GM12878 (cell line): Measurements from ENCODE around the gene DAD1. TPM values are rescaled to one million over a fixed set of nuclear protein-coding genes. Genes with fewer than 3 reads are reported as not detected.

Experiments used
- CHD2 ChIP-seq: IDR thresholded peaks from 2 replicates; pipeline ENCODE4 v1.6.1; 2011; ENCODE audit warnings: low read depth, low read length, improper control_type of control experiment, borderline replicate concordance
- E2F4 ChIP-seq: IDR thresholded peaks from 2 replicates; pipeline ENCODE4 v1.6.1; 2012; ENCODE audit warnings: low read depth, low read length, improper control_type of control experiment
- EGR1 ChIP-seq, 2 experiments: IDR thresholded peaks; 1 replicate in 1 of 2; 2 replicates in 1 of 2; pipeline ENCODE4 v1.6.1; 2011 to 2012; ENCODE audit warnings: low read depth in 2 of 2, low read length in 2 of 2, borderline replicate concordance in 1 of 2, mild to moderate bottlenecking in 1 of 2, moderate library complexity in 1 of 2
- EZH2 ChIP-seq: IDR thresholded peaks from 2 replicates; pipeline ENCODE4 v1.6.1; 2012; ENCODE audit warnings: low read depth, mild to moderate bottlenecking, control low read depth, inconsistent platforms, low read length, borderline replicate concordance; ENCODE audit not compliant: control insufficient read depth
- GABPA ChIP-seq: IDR thresholded peaks from 2 replicates; pipeline ENCODE4 v1.6.1; 2014; ENCODE audit warnings: antibody characterized with exemption, low read depth, mild to moderate bottlenecking, inconsistent platforms
- NBN ChIP-seq: fragments of 450-650 bp; IDR thresholded peaks from 2 replicates; pipeline ENCODE4 v1.6.1; 2016
- PAX8 ChIP-seq: fragments of 450-650 bp; IDR thresholded peaks from 2 replicates; pipeline ENCODE4 v1.6.1; 2017; ENCODE audit warnings: mild to moderate bottlenecking, moderate library complexity
- SUZ12 ChIP-seq: fragments of 200-600 bp; sonication (generic); IDR thresholded peaks from one replicate; pipeline ENCODE4 v1.6.1; 2018; ENCODE audit warnings: antibody characterized with exemption, mild to moderate bottlenecking; ENCODE audit not compliant: unreplicated experiment
- polyA plus RNA-seq, 11 experiments: library from polyadenylated mRNA; depleted of rRNA in 4 of 11; unstranded in 6 of 11; stranded (reverse) in 5 of 11; fragments of >200 nt; fragmentation: Nextera tagmentation in 4 of 11; fragmentation: Illumina TruSeq in 1 of 11; extraction: Ambion mirVana in 4 of 11; extraction: Trizol in 1 of 11; gene quantifications; 1 replicate in 1 of 11; 2 replicates in 10 of 11; pipeline versions ENCODE4 v1.2.1 to v1.2.3, GENCODE V29; 2011 to 2016; ENCODE audit warnings: inconsistent platforms in 2 of 11, missing spikeins in 2 of 11, low read depth in 1 of 11
- total RNA-seq, 4 experiments: library from RNA; depleted of rRNA in 3 of 4; stranded (reverse); fragments of >200 nt in 3 of 4; fragmentation: Illumina TruSeq in 1 of 4; extraction: Trizol in 1 of 4; gene quantifications; 2 replicates each; pipeline versions ENCODE4 v1.2.1 to v1.2.3, GENCODE V29; 2013 to 2021
- TF ChIP-seq, protein P1 (sequence below): fragments of 450-650 bp; IDR thresholded peaks from 2 replicates; pipeline ENCODE4 v1.6.1; 2017; ENCODE audit warnings: mild to moderate bottlenecking, moderate library complexity

DAD1 gene
- total and polyA plus RNA-seq, 10 of the 15 experiments (the other 5 are each of a cell fraction or from before 2014, with no cell fraction given) = 161 to 920 (median 319) TPM

DNA sequence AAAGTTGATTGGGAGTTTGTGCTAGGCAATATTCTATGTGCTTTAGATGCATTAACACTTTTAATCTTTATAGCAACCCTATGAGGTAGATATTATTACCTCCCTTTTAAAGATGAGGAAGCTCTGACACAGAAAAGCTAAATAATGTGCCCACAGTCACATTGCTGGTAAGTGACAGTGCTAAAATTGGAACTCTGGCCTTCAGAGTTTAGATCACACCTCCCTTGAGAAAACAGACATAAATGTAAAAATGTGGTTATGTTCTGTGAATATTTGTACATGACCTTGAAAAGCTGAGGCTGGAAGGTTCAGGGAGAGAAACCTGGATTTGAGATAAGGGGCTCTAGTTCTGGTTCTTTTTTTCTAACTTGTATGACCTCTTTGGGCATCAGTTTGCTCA is 11.0 kb upstream of the DAD1 start (continued):
- TF ChIP-seq, protein P1, sequence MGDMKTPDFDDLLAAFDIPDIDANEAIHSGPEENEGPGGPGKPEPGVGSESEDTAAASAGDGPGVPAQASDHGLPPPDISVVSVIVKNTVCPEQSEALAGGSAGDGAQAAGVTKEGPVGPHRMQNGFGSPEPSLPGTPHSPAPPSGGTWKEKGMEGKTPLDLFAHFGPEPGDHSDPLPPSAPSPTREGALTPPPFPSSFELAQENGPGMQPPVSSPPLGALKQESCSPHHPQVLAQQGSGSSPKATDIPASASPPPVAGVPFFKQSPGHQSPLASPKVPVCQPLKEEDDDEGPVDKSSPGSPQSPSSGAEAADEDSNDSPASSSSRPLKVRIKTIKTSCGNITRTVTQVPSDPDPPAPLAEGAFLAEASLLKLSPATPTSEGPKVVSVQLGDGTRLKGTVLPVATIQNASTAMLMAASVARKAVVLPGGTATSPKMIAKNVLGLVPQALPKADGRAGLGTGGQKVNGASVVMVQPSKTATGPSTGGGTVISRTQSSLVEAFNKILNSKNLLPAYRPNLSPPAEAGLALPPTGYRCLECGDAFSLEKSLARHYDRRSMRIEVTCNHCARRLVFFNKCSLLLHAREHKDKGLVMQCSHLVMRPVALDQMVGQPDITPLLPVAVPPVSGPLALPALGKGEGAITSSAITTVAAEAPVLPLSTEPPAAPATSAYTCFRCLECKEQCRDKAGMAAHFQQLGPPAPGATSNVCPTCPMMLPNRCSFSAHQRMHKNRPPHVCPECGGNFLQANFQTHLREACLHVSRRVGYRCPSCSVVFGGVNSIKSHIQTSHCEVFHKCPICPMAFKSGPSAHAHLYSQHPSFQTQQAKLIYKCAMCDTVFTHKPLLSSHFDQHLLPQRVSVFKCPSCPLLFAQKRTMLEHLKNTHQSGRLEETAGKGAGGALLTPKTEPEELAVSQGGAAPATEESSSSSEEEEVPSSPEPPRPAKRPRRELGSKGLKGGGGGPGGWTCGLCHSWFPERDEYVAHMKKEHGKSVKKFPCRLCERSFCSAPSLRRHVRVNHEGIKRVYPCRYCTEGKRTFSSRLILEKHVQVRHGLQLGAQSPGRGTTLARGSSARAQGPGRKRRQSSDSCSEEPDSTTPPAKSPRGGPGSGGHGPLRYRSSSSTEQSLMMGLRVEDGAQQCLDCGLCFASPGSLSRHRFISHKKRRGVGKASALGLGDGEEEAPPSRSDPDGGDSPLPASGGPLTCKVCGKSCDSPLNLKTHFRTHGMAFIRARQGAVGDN = no peak
- TF ChIP-seq EGR1 (IDR thresholded peaks at IDR 0.05; ENCODE audit: borderline replicate concordance in 1 of 2, low read depth in 2 of 2, low read length in 2 of 2) (no peak), PAX8 (no peak), CHD2 (no peak), GABPA (no peak), EZH2 (no peak), NBN (no peak), SUZ12 (no peak), E2F4 (no peak)
